Endodermal cell (in vitro differentiated cells): ENCODE measurements around the gene KRTAP5-8. TPM values are rescaled to one million over a fixed set of nuclear protein-coding genes. Genes with fewer than 3 reads are reported as not detected.

Experiments used
- DNase-seq: peaks from one replicate; pipeline ENCODE4 v3.0.0-alpha.2; 2017
- H3K27ac ChIP-seq: 2 replicates; pipeline ENCODE4 v1.5.1; 2013; ENCODE audit warnings: mild to moderate bottlenecking, low read depth, low read length, moderate library complexity
- H3K27me3 ChIP-seq: 2 replicates; pipeline ENCODE4 v1.6.1; 2013; ENCODE audit warnings: mild to moderate bottlenecking, low read length, moderate library complexity; ENCODE audit not compliant: insufficient read depth, control insufficient read depth, poor library complexity, severe bottlenecking
- H3K36me3 ChIP-seq: 2 replicates; pipeline ENCODE4 v1.7.0; 2013; ENCODE audit warnings: mild to moderate bottlenecking, low read length, moderate library complexity; ENCODE audit not compliant: control insufficient read depth, insufficient read depth
- H3K4me1 ChIP-seq: one replicate; pipeline ENCODE4 v1.7.0; 2013; ENCODE audit warnings: low read length; ENCODE audit not compliant: control insufficient read depth, insufficient read depth
- H3K4me3 ChIP-seq: 2 replicates; pipeline ENCODE4 v1.5.1; 2013; ENCODE audit warnings: mild to moderate bottlenecking, low read length, moderate library complexity
- H3K9ac ChIP-seq: 2 replicates; pipeline ENCODE4 v1.6.1; 2013; ENCODE audit warnings: mild to moderate bottlenecking, low read length, moderate library complexity; ENCODE audit not compliant: poor library complexity, severe bottlenecking; ENCODE audit errors: extremely low read depth
- H3K9me3 ChIP-seq: 2 replicates; pipeline ENCODE4 v1.6.1; 2013; ENCODE audit warnings: mild to moderate bottlenecking, low read length, moderate library complexity; ENCODE audit not compliant: control insufficient read depth
- H3K27ac Mint-ChIP-seq: 2 replicates; pipeline ENCODE4 v1.8.0; 2020; ENCODE audit warnings: mixed read lengths
- H3K27me3 Mint-ChIP-seq: 2 replicates; pipeline ENCODE4 v1.8.0; 2021; ENCODE audit warnings: mild to moderate bottlenecking, mixed read lengths; ENCODE audit not compliant: insufficient read depth
- H3K36me3 Mint-ChIP-seq: 2 replicates; pipeline ENCODE4 v1.8.0; 2020; ENCODE audit warnings: low read depth, mixed read lengths
- H3K4me1 Mint-ChIP-seq: 2 replicates; pipeline ENCODE4 v1.8.0; 2020; ENCODE audit warnings: mixed read lengths
- H3K4me3 Mint-ChIP-seq: 2 replicates; pipeline ENCODE4 v1.8.0; 2020; ENCODE audit warnings: mild to moderate bottlenecking, moderate library complexity, mixed read lengths
- H3K9me3 Mint-ChIP-seq: 2 replicates; pipeline ENCODE4 v1.8.0; 2020; ENCODE audit warnings: mild to moderate bottlenecking, mixed read lengths
- CTCF ChIP-seq: fragments of 200-600 bp; sonication (generic); conservative IDR thresholded peaks from 2 replicates; pipeline ENCODE4 v1.5.0; 2021; ENCODE audit warnings: antibody characterized with exemption, mild to moderate bottlenecking
- WGBS, 2 experiments: methylation state at CpG; one replicate each; pipeline versions ENCODE4 v1.1.5 to v1.1.7; 2013; ENCODE audit warnings: missing lambda C conversion rate in 2 of 2, mixed read lengths in 1 of 2; ENCODE audit not compliant: insufficient coverage in 1 of 2, insufficient read length in 1 of 2; 5-methylcytosine and 5-hydroxymethylcytosine counted together
- total RNA-seq, 2 donors: library from RNA; stranded (reverse); fragmentation: NEBNext Ultra II Directional in 1 of 2; extraction: Animal tissue kit (Norgen Biotek cat#: 25700) in 1 of 2; gene quantifications; 2 replicates in 1 of 2; 3 replicates in 1 of 2; pipeline ENCODE4 v1.2.1, GENCODE V29; 2021

The KRTAP5-8 gene
- total RNA-seq, 2 donors from 2014 or later: not detected

- no peak overlapping the region for H3K27ac ChIP-seq
Observed at GRCh38 chr11:71535825-71536224, 2.0 kb upstream of the KRTAP5-8 start.

GRCh38 chr11:71537537-71537936 lies 288 bp upstream of the KRTAP5-8 start:
- Histone ChIP-seq H3K9me3 (peaks cover 13% of the 10 kb centered on the region), H3K9ac (no peak overlapping the region), H3K4me3 (no peak overlapping the region), H3K4me1 (no peaks in the 10 kb centered on the region), H3K36me3 (no peaks in the 10 kb centered on the region), H3K27me3 (no peaks in the 10 kb centered on the region), H3K27ac (no peak overlapping the region)
- H3K4me3 Mint-ChIP-seq: no peak overlapping the region
- peaks cover 5% of the 10 kb centered on the region for H3K36me3 Mint-ChIP-seq
- peak; percentile 45 for TF ChIP-seq CTCF
- WGBS, 2 experiments: 95 to 97% methylated on average over 4 to 9 of the region's 9 CpGs
- no peak for DNase-seq
- peaks cover 21% of the 10 kb centered on the region for H3K9me3 Mint-ChIP-seq
- peaks cover 19% of the 10 kb centered on the region for H3K4me1 Mint-ChIP-seq
- peaks cover 2% of the 10 kb centered on the region for H3K27me3 Mint-ChIP-seq
- no peak overlapping the region for H3K27ac Mint-ChIP-seq

More at GRCh38 chr11:71535825-71536224, 2.0 kb upstream of the KRTAP5-8 start:
- Histone ChIP-seq H3K4me1 (no peaks in the 10 kb centered on the region), H3K9ac (no peak overlapping the region), H3K4me3 (no peak overlapping the region), H3K27me3 (no peaks in the 10 kb centered on the region), H3K36me3 (no peaks in the 10 kb centered on the region), H3K9me3 (peaks cover 6% of the 10 kb centered on the region)
- Mint-ChIP-seq H3K27ac (no peak overlapping the region), H3K4me1 (peaks cover 19% of the 10 kb centered on the region), H3K9me3 (peaks cover 9% of the 10 kb centered on the region), H3K4me3 (no peak overlapping the region), H3K27me3 (peaks cover 2% of the 10 kb centered on the region), H3K36me3 (peaks cover 3% of the 10 kb centered on the region)
- DNase-seq: no peak
- no peak for TF ChIP-seq CTCF
- 89 to 99% methylated on average over 7 to 9 of the region's 9 CpGs for WGBS, 2 experiments

- Histone ChIP-seq H3K36me3 (no peaks in the 10 kb centered on the region), H3K9ac (no peak overlapping the region), H3K27me3 (no peaks in the 10 kb centered on the region), H3K4me3 (no peak overlapping the region), H3K27ac (no peak overlapping the region), H3K9me3 (peaks cover 13% of the 10 kb centered on the region), H3K4me1 (peaks cover 3% of the 10 kb centered on the region)
- no peak overlapping the region for H3K27ac Mint-ChIP-seq
- WGBS, 2 experiments: 88 to 93% methylated on average over 1 to 4 of the region's 4 CpGs
- H3K27me3 Mint-ChIP-seq: peaks cover 2% of the 10 kb centered on the region
- no peak overlapping the region for H3K4me3 Mint-ChIP-seq
- H3K4me1 Mint-ChIP-seq: peaks cover 25% of the 10 kb centered on the region
- H3K36me3 Mint-ChIP-seq: peaks cover 5% of the 10 kb centered on the region
- peaks cover 21% of the 10 kb centered on the region for H3K9me3 Mint-ChIP-seq
- no peak for TF ChIP-seq CTCF
- DNase-seq: no peak
Observed at GRCh38 chr11:71538666-71538990, 803 bp downstream of the KRTAP5-8 start.
